ENCODE measurements around the gene TRAF7.

DNA sequence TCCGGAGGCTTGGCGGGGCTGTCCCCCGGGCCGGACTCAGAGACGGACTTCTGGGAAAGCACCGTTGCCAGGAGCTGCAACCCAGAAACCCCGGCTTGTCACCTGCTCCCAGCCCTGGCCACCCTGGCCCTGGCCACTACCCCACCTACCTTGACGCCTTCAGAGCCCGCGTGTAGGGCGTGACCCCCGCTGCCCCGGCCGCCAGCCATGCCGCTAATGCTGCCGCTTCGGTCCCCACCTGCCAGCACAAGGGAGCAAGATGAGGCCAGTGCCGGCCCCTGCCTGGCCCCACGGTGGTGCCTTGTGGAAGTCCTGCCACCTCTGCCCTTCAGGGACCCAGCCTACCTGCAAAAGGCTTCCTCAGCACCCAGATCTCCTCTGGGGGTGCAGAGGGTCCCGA lies 29.4 kb downstream of the TRAF7 start:
- TF ChIP-seq, protein P1, sequence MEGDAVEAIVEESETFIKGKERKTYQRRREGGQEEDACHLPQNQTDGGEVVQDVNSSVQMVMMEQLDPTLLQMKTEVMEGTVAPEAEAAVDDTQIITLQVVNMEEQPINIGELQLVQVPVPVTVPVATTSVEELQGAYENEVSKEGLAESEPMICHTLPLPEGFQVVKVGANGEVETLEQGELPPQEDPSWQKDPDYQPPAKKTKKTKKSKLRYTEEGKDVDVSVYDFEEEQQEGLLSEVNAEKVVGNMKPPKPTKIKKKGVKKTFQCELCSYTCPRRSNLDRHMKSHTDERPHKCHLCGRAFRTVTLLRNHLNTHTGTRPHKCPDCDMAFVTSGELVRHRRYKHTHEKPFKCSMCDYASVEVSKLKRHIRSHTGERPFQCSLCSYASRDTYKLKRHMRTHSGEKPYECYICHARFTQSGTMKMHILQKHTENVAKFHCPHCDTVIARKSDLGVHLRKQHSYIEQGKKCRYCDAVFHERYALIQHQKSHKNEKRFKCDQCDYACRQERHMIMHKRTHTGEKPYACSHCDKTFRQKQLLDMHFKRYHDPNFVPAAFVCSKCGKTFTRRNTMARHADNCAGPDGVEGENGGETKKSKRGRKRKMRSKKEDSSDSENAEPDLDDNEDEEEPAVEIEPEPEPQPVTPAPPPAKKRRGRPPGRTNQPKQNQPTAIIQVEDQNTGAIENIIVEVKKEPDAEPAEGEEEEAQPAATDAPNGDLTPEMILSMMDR (IDR thresholded peaks at IDR 0.05), result no peak
- no peak for TF ChIP-seq POLR2A (IDR thresholded peaks at IDR 0.05)
